ENCODE data around the gene AQP6.

DNA sequence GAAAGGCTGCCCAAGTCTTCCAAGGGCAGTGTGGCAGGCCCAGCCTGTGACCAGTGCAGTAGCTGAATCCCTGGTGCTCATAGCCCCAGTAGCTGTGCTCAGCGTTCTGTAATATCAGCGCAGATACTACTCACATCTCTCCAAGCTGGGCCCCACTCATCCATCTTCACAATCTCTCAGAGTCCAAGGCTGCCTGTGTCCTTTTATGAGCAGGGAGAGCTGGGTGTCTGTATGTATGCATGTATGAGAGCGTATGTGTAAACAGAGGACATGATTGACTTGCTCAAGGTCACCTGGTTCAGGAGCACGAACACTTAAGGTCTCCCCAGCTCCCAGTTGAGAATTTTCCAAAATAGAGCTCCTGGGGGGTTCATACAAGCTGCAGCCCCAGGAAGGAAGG, 5.4 kb downstream of the AQP6 start:
- TF ChIP-seq, protein P1, sequence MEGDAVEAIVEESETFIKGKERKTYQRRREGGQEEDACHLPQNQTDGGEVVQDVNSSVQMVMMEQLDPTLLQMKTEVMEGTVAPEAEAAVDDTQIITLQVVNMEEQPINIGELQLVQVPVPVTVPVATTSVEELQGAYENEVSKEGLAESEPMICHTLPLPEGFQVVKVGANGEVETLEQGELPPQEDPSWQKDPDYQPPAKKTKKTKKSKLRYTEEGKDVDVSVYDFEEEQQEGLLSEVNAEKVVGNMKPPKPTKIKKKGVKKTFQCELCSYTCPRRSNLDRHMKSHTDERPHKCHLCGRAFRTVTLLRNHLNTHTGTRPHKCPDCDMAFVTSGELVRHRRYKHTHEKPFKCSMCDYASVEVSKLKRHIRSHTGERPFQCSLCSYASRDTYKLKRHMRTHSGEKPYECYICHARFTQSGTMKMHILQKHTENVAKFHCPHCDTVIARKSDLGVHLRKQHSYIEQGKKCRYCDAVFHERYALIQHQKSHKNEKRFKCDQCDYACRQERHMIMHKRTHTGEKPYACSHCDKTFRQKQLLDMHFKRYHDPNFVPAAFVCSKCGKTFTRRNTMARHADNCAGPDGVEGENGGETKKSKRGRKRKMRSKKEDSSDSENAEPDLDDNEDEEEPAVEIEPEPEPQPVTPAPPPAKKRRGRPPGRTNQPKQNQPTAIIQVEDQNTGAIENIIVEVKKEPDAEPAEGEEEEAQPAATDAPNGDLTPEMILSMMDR (IDR thresholded peaks at IDR 0.05; ENCODE audit: low read depth, low read length): no peak
- no peak for TF ChIP-seq POLR2A (IDR thresholded peaks at IDR 0.05; ENCODE audit: extremely low read depth, insufficient read length)
- no peak for TF ChIP-seq MYC (IDR thresholded peaks at IDR 0.05; ENCODE audit: low read depth, low read length)

Data from NB4 (cell line).